ENCODE data around the gene ZDHHC16.
"Not testable (repeated sequence)": the region's sequence is repeated elsewhere in the genome, so short reads cannot be mapped to it uniquely, and the experiment has no call there.

The ZDHHC16 gene

GRCh38 chr10:97434557-97434956 is 11.4 kb upstream of the ZDHHC16 start:
- DNase-seq = no peak

DNA sequence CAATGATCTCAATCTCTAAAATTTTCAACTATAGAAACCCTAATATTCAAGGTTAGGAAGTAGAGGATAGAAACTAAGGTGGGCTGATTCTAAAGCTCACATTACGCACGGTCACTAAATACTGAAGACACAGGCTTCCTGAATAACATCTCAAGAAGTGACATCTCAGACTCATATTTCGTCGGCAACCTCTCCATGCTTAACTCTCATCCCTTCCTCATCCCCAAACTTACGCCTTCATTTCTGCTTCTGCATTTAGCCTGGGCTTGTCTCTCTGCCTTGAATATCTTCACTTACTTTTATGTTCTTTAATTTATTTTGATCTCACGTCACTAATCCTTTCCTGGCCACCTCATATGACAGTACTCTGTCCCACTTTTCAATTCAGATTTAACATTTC is 10.8 kb upstream of the ZDHHC16 start:
- no peak for DNase-seq

DNA sequence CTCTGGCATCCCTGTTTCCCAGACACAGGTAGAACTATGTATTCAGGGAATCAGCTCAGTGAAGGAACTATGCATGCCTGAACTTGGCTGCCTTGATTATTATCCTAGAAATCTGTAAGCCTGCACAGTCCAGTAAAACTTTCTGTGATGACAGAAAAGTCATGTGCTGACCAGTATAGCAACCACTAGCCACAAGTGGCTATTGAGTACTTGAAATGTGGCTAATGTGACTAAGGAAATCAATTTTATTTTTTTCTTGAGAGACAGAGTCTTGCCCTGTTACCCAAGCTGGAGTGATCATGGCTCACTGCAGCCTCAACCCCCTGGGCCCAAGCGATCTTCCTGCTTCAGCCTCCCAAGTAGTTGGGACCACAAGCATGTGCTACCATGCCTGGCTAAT is 3.7 kb upstream of the ZDHHC16 start:
- no peak for DNase-seq

DNA sequence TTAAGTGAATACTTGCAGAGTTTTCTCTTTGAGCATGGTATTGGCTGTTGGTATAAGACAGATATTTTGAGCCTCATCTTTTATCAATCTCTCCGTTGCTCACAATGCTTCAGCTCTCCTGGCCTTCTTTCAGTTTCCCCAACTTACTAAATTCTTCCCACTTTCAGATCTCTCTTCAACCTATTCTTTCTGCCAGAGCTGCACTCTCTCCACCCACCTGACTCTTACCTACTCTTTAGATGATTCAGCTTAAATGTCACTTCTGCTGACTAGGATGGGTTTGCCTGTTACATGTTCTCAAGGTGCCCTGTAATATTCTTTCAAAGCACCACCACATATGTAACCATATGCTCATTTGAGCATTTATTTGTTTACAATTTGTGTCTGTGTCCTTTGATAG is 1.8 kb upstream of the ZDHHC16 start:
- no peak for DNase-seq

GRCh38 chr10:97445357-97445721 is 636 bp upstream of the ZDHHC16 start:
- DNase-seq = no peak

DNA sequence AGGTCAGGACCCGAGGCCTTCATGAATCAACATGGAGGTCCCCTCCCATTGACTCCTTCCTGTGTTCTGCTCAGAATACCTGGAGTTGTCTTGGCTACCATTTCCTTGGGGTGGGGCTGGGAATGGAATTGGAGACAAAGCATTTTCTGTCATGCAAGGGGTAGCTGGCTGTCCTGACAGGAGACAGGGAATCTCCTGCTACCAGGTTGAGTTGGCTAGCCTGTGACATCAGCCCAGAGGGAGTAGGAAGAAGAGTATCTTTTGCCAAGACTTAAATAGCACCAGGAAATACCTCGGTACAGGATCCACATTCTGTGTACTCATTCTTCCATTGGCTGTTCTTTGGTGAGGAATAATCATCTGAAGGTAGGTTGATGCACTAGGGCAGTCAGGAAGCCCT is 4.9 kb downstream of the ZDHHC16 start:
- no peak for DNase-seq

DNA sequence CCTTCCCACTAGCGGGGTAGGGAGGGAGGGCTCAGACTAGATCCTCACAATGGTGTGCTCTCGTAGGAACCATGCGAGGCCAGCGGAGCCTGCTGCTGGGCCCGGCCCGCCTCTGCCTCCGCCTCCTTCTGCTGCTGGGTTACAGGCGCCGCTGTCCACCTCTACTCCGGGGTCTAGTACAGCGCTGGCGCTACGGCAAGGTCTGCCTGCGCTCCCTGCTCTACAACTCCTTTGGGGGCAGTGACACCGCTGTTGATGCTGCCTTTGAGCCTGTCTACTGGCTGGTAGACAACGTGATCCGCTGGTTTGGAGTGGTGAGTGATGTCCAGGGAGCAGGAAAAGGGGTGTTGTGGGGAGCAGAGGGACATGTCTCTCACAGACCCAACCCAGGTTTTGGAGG is 5.6 kb downstream of the ZDHHC16 start:
- no peak for DNase-seq

DNA sequence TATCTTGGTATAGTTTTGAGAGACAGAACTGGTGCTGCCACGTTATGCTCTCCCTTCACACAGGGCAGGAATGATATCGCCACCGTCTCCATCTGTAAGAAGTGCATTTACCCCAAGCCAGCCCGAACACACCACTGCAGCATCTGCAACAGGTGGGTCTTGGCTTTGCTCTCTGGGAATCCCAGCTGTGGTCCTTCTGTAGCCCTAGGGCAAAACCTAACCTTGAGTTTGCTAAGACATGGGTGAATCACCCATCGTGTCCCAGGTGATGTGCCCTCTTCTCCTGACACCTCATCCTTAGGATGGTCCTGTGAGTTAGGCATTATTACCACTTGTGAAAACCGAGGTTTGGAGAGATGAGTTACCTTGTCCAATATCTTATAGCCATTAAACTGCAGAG is 6.4 kb downstream of the ZDHHC16 start:
- DNase-seq = no peak

DNA sequence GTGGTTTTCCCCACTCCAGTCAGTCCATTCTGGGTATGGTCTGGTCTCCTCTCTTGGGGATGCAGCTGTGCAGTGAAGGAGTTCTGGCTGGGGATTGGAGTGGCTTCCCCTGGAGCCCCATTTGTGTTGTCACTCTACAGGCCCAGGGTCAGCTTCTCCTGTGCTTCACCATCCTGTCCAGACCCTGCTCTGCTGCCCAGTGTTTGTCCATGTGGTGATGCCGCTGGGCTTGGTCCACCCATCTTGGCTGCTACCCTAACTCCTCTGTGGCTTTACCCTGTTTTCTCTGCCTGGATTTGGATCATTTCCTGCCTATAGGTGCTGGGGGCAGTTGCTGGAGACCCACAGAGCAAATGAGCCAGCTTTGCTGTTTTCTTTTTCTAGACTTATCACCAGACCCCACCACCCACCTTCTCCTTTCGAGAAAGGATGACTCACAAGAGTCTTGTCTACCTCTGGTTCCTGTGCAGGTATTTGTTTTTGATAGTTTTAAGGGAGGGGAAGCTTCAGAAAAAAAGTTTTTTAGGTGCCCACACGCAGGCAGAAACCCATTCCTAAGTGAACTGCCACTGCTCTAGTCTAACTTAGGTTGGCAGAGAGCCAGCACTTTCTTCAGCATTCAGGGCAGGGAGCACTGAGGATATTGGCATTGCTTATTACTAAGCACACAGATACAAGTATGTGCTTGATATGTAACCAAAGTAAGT is 8.5 kb downstream of the ZDHHC16 start:
- DNase-seq = no peak

DNA sequence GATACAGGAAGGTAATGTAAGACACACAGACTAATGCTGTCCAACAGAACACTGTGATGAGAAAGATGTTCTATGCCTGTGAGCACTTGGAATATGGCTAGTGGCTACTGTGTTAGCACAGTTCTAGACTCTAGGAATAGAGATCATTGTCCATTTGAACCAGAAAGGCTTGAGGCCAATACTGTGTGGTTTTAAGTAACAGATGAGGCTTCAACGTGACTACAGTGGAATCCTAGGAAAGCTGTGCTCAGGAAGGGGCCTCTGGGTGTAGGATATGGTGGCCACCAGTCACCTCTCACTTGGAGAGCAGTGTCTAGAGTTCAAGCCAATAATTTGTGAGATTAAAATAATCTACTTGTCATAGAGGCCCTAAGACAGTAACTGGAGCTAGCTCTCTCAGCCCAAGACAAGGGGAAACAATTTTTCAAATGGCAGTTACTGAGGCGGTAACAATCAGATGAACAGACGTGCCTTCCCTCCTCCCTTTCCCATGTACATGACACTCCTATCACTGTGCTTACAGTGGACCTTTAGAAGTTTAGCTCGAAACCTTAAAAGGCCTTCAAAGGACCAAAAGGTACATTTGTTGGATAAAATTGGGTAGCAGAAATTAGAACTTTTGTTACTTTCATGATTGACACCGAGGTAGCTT is 10.2 kb downstream of the ZDHHC16 start:
- DNase-seq = no peak

- DNase-seq = no peak
These were observed 10.7 kb downstream of the ZDHHC16 start for GRCh38 chr10:97456686-97457065.

- no peak for DNase-seq
These were observed 13.1 kb downstream of the ZDHHC16 start for GRCh38 chr10:97459111-97459510.

- no peak for DNase-seq
These were observed 14.0 kb downstream of the ZDHHC16 start for GRCh38 chr10:97459933-97460332.

- no peak for DNase-seq
These were observed 16.3 kb downstream of the ZDHHC16 start for GRCh38 chr10:97462309-97462708.

DNA sequence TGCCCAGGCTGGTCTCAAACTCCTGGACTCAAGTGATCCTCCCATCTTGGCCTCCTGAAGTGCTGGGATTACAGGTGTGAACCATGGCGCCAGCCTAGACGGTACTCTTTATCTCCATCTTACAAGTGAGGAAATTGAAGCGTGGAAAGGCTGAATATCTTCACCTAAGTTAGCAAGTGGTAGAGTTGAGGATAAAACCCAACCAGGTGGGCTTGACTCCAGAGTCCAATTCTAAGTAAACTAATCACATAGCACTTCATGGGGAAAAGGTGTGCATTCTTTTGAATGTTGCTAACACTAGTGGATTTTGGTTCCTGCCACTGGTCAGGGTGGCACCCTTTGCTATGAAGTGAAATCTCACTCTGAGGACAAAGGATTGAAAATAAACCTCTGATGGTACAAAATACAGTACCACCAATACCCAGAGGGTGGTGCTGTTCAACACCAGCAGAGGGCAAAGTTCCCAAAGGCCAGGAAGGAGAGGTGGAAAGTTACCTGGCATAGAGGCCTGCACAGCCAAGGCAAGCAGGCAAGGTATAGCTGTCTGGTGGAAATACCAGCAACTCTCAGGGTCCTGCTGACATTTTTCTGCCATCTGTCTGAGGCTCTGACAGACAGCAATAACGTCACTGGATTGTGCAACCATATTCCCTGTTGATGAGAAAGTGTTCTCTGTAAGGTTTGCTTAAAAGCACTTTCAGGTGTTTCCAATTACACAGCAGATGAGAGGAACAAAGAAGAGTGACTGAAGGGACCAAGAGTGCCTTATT is 17.6 kb downstream of the ZDHHC16 start:
- peak; percentile 19 to 63 (median 35) for DNase-seq

- DNase-seq = no peak
These were observed 18.3 kb downstream of the ZDHHC16 start for GRCh38 chr10:97464226-97464625.

DNA sequence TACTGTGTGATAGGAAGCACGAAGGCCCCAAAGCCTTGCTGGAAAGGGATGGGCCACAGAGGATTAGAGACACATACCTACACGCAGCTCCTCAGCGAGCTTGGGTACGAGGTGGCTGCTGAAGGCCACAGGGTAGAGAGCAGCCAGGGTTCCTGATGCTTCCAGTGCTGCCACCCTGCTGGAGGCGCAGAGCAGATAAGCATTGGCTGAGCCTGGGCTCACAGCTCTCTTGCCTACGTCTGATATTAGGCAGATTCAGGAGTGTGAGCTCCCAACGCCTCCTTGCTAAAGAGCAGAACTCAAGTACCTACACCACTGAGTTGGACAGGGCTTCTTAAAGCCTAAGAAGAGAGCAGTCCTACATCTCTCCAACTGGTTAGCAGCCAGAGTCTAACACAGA is 20.0 kb downstream of the ZDHHC16 start:
- DNase-seq = no peak

DNA sequence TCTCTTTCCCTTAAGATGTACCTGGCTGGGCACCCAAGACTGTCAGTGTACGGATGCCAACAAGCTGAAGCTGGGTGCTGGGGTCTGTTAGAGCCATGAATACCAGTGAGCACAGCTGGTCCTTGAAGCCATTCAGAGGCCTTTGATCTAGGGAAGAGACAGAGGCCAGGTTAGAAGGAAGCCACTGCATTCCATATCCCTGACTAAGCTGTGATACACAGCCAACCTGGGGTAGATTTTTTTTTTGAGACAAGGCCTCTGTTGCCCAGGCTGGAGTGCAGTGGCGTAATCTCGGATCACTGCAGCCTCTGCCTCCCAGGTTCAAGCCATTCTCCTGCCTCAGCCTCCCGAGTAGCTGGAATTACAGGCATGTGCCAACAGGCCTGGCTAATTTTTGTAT is 20.8 kb downstream of the ZDHHC16 start:
- DNase-seq = no peak

- no peak for DNase-seq
These were observed 22.2 kb downstream of the ZDHHC16 start for GRCh38 chr10:97468162-97468561.

DNA sequence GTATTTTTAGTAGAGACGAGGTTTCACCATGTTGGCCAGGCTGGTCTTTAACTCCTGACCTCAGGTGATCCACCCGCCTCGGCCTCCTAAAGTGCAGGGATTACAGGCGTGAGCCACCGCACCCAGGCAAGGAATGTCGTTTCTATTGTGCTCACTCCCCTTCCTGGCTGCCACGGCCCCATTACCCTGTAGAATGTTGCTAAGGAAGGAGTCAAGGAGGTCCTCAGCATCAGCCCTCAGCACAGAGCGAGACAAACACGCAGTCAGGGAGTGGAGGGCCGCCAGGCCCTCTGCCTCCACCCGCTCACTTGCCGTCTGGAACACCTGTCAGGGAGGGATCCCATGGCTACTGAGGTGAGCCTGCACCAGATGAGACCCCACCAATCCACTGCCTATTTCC is 22.8 kb downstream of the ZDHHC16 start:
- DNase-seq = not testable (repeated sequence)

DNA sequence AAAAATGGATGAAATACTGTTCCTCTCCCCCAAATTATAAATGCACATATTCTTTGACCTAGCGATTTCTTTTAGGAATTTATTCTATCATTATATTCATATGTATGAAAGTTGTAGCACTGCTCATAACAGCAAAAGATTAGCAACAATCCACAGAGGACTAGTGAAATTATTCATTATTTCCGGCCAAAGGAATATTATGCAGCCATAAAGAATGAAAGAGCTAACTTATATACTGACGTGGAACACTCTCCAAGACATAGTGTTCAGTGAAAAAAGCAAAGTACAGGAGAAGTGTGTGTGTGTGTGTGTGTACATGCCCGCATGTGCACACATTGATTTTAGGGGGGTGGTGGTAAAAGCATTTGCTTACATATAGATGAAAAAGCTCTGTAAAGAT is 28.9 kb downstream of the ZDHHC16 start:
- no peak for DNase-seq

- DNase-seq = no peak
These were observed 30.1 kb downstream of the ZDHHC16 start for GRCh38 chr10:97475936-97476594.

- DNase-seq = not testable (repeated sequence)
These were observed 33.4 kb downstream of the ZDHHC16 start for GRCh38 chr10:97479410-97479809.

DNA sequence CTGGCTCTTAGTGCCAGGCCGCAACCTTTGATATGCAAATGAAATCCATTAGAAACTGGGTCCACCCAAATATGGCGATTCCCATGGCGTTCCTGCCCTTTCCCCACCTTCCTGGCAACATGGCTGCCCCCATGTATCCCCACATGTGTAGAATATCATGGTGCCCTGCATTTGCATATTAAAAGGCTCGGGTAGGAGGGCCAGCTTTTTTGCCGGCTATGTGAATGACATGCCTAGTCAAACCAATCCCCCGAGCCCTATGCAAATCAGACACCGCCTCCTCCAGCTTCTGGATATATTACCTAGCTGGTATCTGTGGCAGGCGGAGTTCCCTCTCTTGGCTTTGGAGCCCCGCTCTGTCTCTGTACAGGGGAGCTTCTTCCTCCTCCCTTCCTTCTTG is 34.0 kb downstream of the ZDHHC16 start:
- no peak for DNase-seq

All from NCI-H1417 (cell line).